ENCODE data around the gene AOX1.

AOX1 gene

GRCh38 chr2:200661477-200661876 lies 75.7 kb downstream of the AOX1 start:
- TF ChIP-seq EZH2phosphoT487 (IDR thresholded peaks at IDR 0.05; ENCODE audit: borderline replicate concordance) (no peak), CTCF (conservative IDR thresholded peaks at IDR 0.05; ENCODE audit: low read length) (no peak)
- Histone ChIP-seq H3F3A (ENCODE audit: low read depth) (no peaks in the 10 kb centered on the region), H3K9ac (ENCODE audit: low read depth, low read length, poor library complexity, severe bottlenecking) (no peak overlapping the region), H3K4me3 (ENCODE audit: low read length, poor library complexity, severe bottlenecking) (no peak overlapping the region), H3K9me2 (replicated peaks; ENCODE audit: low read depth, low read length) (no peaks in the 10 kb centered on the region), H3K27me3 (ENCODE audit: insufficient read depth, low read length, poor library complexity, severe bottlenecking) (no peaks in the 10 kb centered on the region), H3K4me1 (ENCODE audit: insufficient read depth, low read length, poor library complexity, severe bottlenecking) (no peaks in the 10 kb centered on the region), H3K4me2 (ENCODE audit: low read depth, low read length, poor library complexity, severe bottlenecking) (no peak overlapping the region), H3K9me3 (ENCODE audit: insufficient read depth, low read depth, low read length) (no peaks in the 10 kb centered on the region), H4K20me1 (ENCODE audit: insufficient read depth, low read length, poor library complexity, severe bottlenecking) (no peaks in the 10 kb centered on the region), H2AFZ (ENCODE audit: low read length) (no peak overlapping the region), H3K79me2 (ENCODE audit: insufficient read depth, low read length) (no peaks in the 10 kb centered on the region), H3K36me3 (ENCODE audit: insufficient read depth, low read length) (no peaks in the 10 kb centered on the region)

GRCh38 chr2:200662727-200663126 lies 76.9 kb downstream of the AOX1 start:
- no peak for TF ChIP-seq CTCF (conservative IDR thresholded peaks at IDR 0.05; ENCODE audit: low read length)
- Histone ChIP-seq H3K27me3 (ENCODE audit: insufficient read depth, low read length, poor library complexity, severe bottlenecking) (no peaks in the 10 kb centered on the region), H4K20me1 (ENCODE audit: insufficient read depth, low read length, poor library complexity, severe bottlenecking) (no peaks in the 10 kb centered on the region), H3K36me3 (ENCODE audit: insufficient read depth, low read length) (no peaks in the 10 kb centered on the region), H3K9me2 (replicated peaks; ENCODE audit: low read depth, low read length) (no peaks in the 10 kb centered on the region), H3K4me1 (ENCODE audit: insufficient read depth, low read length, poor library complexity, severe bottlenecking) (no peaks in the 10 kb centered on the region), H3K9me3 (ENCODE audit: insufficient read depth, low read depth, low read length) (no peaks in the 10 kb centered on the region), H3K9ac (ENCODE audit: low read depth, low read length, poor library complexity, severe bottlenecking) (no peak overlapping the region), H2AFZ (ENCODE audit: low read length) (no peak overlapping the region), H3K4me2 (ENCODE audit: low read depth, low read length, poor library complexity, severe bottlenecking) (no peak overlapping the region), H3F3A (ENCODE audit: low read depth) (no peaks in the 10 kb centered on the region), H3K79me2 (ENCODE audit: insufficient read depth, low read length) (no peaks in the 10 kb centered on the region), H3K4me3 (ENCODE audit: low read length, poor library complexity, severe bottlenecking) (no peak overlapping the region)

- Histone ChIP-seq H3K4me3 (ENCODE audit: low read length, poor library complexity, severe bottlenecking) (no peak overlapping the region), H3K9ac (ENCODE audit: low read depth, low read length, poor library complexity, severe bottlenecking) (no peak overlapping the region), H3K9me2 (replicated peaks; ENCODE audit: low read depth, low read length) (no peaks in the 10 kb centered on the region), H3K9me3 (ENCODE audit: insufficient read depth, low read depth, low read length) (no peaks in the 10 kb centered on the region), H3K4me1 (ENCODE audit: insufficient read depth, low read length, poor library complexity, severe bottlenecking) (no peaks in the 10 kb centered on the region), H3K27me3 (ENCODE audit: insufficient read depth, low read length, poor library complexity, severe bottlenecking) (no peaks in the 10 kb centered on the region), H3K4me2 (ENCODE audit: low read depth, low read length, poor library complexity, severe bottlenecking) (no peak overlapping the region), H2AFZ (ENCODE audit: low read length) (no peak overlapping the region), H3K36me3 (ENCODE audit: insufficient read depth, low read length) (no peaks in the 10 kb centered on the region), H3K79me2 (ENCODE audit: insufficient read depth, low read length) (no peaks in the 10 kb centered on the region), H4K20me1 (ENCODE audit: insufficient read depth, low read length, poor library complexity, severe bottlenecking) (no peaks in the 10 kb centered on the region), H3F3A (ENCODE audit: low read depth) (no peaks in the 10 kb centered on the region)
- TF ChIP-seq CTCF (conservative IDR thresholded peaks at IDR 0.05; ENCODE audit: low read length) (no peak), EZH2phosphoT487 (IDR thresholded peaks at IDR 0.05; ENCODE audit: borderline replicate concordance) (no peak)
Measured at GRCh38 chr2:200664770-200665494, 79.1 kb downstream of the AOX1 start.

All from Loucy (cell line).